Activated effector memory CD4-positive, alpha-beta T cell treated with anti-CD3 and anti-CD28 coated beads, Interleukin-2, amount 50 U/mL, for 16 hours (primary cell): ENCODE data around the gene RALGPS2.
"Not testable (repeated sequence)": the region's sequence is repeated elsewhere in the genome, so short reads cannot be mapped to it uniquely, and the experiment has no call there.

Experiments used
- DNase-seq: peaks from one replicate; pipeline ENCODE4 v3.0.0-alpha.2; 2020

Gene RALGPS2

DNA sequence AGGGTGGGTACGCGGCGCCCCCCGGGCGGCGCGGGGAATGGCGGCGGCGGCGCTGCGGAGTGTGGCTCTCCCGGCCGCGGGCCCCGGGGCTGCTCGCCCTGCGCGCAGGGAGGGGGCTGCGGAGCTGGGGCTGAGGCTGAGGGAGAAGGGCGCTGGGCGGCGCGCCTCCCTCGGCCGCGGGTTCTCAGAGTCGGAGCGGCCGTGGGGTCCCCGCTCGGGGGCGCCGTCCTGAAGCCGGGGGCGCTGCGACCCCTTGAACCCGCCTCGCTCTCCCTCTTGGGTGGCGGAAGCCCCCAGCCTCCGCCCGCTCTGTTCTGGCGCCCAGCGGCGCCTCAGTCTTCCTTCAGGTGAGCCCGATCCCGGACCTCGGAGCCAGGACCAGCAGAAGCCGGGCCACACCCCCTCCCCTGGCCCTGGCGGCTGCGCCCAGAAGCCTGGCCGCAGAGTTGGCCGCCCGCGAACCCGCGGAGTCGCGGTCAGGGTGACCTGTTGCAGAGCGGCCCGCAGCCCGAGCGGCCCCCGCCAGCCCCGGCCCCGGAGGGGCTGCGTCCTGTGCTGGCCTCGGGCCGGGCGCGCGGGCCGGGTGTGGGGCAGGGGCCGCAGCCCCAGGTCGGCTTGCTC is 532 bp downstream of the RALGPS2 start:
- peak; percentile 65 for DNase-seq

DNA sequence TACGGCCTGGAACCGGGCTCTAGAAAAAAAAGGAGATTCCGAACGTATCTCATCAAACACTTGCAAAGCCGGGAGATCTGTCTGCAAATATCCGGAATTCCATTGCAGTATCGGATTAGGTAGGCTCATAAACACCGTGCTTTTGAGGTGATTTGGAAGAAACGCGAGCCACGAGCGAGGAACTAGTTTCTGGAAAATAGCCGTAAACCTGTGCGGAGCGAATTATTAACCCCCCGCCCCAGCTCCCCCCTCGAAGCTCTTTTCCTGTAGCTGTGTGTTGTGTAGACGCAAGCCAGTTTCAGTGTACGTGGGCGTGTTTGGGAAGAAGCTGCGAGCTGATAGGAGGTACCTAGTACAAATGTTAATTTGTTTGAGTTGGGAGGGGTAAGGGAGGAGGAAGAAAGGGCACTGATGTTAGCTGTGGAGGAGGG is 1.1 kb downstream of the RALGPS2 start:
- DNase-seq = peak; percentile 76

DNA sequence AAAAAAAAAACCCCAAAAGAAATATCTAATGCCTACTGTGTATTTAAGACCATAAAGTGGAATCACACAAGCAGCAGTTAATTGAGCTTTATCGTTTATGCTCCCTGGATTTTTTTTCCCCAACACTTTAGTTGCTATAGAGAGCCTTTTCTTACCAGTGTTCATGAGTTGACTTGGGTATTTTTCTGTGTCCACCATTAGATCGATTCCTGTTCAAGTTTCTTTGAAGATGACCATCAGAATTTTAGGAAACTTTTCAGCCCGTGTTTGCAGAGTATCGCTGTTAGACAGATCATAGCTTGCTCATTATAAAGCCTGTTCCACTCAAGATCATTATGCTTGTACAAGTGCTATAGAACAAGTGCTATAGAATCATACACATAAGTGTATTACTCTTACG is 1.5 kb downstream of the RALGPS2 start:
- DNase-seq = no peak

DNA sequence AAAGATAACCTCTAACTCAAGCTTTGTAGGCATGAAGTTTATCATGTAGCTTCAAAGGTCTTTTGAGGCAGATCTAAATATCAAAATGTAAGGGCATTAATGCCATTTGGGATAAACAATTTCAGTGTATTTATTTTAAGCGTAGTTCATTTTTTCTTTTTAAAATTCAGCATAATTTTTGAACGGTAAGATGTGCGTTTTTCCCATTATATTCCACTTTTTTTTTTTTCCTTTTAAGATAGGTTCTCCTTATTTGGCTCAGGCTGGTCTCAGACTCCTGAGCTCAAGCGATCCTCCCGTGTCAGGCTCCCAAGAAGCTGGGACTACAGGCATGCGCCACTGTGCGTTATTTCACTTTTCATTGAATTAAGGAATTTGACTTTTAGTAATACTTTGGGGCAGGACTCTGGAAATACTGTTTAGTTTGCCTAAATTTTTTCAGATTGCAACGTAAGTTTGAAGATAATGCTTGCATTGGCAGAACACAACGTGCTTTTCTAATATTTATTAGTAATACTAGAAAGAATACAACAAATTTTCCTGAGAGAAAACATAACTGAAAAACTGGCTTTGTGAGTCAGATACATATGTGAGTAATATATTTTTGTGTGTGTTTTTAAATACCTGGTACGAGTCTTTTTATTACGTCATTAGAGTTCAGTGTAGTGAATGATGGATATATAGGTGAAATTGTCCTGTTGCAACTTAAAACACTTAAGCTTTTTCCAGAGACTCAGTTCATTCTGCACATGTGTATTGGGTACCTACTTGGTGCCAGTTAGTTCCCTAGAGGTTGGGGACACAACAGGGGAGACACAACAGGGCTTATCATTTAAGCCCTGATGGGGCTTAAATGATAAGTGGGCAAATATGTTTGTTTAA is 2.2 kb downstream of the RALGPS2 start:
- DNase-seq = no peak

DNA sequence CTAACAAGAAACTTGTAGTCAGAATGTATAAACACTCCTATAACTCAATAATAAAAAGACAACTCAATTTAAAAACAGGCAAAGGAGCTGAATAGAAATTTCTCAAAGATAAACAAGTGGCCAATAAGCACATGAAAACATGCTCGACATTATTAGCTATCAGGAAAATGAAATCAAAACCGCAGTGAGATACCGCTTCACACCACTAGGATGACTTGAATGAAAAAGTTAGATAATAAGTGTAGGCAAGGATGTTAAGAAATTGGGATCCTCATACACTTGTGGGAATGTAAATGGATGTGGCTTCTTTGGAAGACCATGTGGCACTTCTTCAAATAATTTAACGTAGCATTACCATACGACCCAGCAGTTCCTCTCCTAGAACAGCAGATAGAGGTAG is 8.9 kb downstream of the RALGPS2 start:
- DNase-seq = no peak

DNA sequence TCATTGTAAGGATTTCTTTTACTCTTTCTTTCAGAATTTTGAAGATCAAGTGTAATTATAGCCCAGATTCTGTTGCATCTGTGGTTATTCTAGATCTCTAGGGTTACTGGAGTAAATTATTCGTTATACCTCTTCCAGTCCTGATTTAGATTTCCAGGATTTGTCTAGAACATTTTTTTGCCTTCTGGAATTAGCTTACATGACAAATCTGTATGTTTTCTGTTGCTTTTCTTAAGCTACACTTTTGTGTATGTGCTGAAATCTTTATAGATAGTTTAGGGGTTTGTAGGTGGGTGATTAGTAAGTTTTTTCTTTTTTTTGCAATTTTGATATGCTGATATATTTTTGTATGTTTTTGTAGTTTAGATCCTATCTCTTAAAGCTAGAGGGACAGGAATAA is 13.7 kb downstream of the RALGPS2 start:
- no peak for DNase-seq

DNA sequence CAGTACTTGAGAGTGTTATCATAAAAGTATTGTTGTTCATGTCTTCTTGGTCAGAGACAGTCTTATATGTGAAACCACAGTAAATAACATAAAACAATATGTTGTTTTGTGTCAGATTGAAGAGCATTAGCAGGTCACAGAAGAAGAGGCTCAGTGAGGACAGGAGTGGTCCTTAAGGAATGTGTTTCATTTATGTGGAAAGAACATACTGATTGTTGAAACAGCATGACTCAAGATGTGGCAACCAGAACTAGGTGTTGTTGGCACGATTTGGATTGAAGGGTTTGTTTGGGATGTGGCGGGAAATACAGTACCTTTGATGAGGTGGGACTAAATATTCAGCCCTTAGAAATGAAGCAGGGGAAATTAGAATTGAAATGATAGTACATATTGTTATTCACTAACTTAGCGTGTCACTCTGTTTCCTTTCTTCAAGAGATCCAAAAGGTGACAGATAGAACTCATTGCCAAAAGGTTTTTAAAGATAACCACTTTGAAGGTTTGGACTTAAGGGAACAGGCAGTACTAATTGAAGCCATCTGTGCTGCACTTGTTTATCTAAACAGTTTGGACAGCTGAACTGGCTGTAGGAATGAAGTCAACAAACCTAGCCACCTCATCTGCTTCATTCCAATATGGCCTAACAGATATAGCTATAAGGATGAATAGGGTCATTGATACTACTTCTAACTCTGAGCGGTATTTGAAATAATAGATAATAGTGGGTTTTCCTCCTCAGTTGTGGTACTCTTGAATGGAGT is 14.4 kb downstream of the RALGPS2 start:
- no peak for DNase-seq

DNA sequence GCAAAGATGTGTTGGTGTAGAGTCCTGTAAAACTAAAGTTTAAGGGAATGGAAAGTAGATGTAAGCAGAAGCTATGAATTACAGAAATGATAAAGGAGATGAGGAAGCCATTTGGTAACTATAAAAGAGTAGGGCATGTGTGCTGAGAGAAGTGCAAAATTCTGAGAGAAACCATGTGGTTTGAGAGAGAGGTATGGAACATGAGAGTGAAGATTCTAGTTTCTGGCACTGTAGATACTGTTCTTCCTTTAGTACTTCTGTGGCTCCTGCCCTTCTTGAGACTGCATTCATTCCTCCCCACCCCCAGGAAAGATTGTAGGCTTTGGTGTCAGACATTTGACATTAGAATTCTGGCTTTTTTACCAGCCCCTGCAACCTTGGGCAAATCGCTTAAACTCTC is 15.4 kb downstream of the RALGPS2 start:
- no peak for DNase-seq

DNA sequence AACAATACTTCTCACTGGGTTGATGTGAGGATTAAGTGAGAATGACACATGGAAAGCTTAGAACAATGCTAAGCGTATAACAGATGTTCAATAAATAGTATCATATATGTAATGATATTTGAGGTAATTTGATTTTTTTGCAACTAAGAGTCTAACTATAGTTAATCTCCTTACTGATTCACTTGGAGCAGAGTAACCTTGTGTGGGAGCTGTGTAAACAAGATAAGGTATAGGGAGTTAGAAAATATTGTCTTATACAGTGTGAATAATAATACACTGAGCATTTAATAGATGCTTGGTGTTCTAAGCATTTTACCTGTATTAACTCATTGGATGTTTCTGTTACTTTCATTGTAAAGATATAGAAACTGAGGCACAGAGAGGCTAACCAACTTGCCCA is 15.9 kb downstream of the RALGPS2 start:
- DNase-seq = no peak

DNA sequence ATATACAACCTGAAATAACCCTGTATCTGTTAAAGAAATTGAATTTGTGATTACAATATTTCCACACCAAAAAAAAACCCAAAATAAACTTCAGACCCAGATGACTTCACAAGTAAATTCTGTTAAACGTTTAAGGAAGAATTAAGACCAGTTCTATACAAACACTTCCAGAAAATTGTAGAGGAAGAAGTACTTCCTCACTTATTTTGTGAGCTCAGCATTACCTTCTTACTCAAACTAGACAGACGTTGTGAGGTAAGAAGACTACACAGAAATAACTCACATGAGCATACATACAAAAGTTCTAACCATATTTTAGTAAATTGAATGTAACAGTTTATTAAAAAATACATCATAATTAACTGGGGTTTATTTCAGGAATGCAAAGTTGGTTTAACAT is 18.8 kb downstream of the RALGPS2 start:
- DNase-seq = no peak

DNA sequence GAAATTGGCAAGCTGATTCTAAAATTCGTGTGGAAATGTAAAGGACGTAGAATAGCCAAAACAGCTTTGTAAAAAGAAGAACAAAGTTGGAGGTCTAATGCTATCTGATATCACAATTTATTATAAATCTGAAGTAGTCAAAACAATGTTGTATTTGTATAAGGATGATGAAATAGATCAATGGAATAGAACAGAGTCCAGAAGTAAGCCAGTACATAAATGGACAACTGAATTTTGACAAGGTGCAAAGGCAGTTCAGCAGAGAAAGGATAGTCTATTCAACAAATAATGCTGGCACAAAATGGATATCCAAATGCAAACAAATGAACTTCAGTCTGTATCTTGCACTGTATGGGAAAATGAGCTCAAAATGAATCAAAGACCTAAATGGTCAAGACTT is 20.2 kb downstream of the RALGPS2 start:
- no peak for DNase-seq

DNA sequence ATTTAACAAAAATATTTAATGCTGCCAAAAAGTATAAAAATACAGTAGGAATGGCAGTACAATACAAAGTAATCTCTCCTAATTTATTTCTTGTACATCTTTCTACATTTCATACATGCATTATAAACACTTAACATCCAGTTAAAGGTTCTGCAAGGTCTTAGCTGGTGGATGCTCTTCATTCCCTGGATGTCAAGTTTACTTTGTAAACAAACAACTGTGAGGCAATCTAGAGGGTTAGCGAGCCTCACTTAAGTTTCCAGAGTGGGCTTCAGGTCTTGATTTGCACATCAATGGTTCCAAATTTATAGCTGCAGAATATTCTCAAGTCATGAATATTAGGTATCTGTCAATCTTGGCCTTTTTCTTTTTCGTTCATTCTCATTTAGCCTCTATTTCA is 21.3 kb downstream of the RALGPS2 start:
- no peak for DNase-seq

DNA sequence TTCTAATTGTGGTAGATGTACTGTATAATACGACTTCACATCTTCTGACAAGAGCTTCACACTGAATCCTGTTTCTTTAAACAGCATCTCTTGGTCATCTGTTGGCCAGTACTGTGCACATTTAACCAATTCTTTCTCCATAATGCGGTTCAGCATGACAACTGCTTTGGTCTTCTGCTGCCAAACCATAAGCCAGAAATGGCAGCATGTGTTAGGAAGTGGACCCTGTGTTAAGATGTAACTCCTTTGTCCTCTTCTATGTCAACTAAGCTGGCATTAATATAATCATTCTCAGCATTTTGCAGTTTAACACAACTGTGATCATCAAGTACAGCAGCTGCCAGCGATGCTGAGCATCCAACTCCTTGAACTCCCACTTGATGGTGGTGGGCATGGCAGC is 22.3 kb downstream of the RALGPS2 start:
- not testable (repeated sequence) for DNase-seq

DNA sequence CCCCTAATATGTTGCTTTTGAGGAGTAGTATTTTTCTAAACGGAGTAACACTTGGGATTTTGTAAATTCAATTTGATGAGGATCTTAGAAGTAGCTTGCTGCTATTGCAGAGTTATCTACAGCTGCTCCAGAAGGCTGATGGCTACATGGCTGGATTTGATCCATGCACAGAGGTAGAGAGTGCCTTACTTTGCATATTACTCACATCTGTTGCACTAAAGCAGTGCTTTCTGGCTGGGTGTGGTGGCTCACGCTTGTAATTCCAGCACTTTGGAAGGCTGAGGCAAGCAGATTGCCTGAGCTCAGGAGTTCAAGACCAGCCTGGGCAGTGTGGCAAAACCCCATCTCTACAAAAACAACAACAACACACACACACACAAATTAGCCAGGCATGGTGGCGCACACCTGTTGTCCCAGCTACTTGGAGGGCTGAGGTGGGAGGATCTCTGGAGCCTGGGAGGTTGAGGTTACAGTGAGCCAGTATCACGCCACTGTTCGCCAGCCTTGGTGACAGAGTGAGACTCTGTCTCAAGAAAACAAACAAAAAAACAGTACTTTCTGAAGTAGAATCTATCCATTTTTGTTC is 24.6 kb downstream of the RALGPS2 start:
- no peak for DNase-seq

DNA sequence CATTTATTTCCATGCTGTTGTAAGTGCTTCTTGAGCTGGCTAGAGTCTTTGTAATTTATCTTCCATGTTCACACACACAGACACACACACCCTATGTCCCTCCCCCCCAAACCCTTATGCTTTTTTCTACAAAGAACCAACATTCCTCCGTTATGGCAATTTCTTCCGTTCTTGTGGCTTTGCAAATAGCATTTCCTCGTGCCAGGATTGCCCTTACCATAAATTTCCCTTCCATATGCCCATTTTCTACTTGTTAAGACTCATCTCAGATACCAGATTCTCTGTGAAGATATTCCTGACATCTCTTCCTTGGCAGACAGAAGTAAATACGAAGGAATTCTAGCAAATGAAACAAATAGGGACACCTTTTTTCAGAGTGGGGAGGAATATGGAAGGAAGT is 26.0 kb downstream of the RALGPS2 start:
- DNase-seq = no peak

DNA sequence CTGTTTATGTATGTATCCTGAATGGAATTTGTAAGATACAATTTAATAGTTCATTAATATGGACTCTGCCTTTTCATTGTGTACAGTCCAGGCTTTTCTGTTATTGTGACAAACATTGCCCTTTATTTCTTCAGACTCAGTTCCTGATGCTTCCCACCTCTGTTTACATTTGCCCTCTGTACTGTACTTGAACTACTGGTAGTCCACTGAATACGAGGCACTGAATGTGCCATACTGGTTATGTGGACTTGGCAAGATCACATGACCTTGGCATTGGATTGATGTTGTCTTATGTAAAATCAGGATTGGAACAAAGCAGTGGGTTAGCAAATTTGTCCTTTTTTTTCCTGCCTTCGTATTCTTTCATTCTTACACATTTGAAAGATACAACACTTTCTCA is 27.8 kb downstream of the RALGPS2 start:
- DNase-seq = no peak

DNA sequence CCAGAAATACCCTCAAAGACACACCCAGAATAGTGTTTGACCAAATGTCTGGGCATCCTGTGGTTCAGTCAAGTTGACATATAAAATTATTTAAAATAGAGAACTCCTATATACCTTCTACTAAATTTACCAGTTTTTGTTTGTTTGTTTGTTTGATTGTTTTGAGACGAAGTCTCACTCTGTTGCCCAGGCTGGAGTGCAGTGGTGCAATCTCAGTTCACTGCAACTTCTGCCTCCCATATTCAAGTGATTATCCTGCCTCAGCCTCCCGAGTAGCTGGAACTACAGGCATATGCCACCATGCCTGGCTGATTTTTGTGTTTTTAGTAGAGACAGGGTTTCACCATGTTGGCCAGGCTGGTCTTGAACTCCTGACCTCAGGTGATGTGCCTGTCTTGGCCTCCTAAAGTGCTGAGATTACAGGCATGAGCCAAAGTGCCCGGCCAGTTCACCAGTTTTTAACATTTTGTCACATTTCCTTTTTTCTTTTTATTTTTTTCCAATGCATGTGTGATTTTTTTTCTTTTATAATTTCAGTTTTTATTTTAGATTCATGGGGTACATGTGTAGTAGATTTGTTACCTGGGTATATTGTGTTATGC is 29.7 kb downstream of the RALGPS2 start:
- not testable (repeated sequence) for DNase-seq

DNA sequence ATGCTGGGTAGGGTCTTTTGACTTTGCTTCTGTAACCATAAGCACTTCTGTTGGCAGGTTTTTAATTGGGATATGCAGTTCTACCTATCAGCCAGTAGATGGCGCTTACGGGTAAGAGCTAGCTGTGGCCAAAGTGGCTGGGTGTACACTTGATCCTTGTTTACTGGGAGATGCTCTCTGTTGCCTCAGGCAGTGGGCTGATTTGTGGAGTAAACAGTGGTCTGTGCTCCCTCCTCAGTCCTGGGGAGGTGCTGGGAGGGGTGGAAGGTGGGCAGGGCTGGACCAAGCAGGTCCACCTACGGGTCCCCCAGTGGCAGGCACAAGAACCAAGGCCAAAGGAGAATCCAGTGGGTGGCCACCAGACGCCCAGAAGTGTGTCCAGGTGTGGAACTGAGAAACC is 43.4 kb downstream of the RALGPS2 start:
- DNase-seq = no peak

DNA sequence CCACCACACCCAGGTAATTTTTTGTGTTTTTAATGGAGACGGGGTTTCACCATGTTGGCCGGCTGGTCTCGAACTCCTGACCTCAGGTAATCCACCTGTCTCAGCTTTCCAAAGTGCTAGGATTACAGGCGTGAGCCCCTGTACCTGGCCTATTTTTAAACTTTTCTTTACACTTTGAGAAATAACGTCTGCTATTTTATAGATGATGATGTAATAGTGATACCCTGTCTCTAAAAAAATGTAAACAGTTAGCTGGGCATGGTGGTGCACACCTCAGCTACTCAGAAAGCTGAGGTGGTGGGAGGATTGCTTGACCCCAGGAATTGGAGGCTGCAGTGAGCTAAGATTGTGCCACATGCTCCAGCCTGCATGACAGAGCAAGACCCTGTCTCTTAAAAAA is 47.9 kb downstream of the RALGPS2 start:
- no peak for DNase-seq

DNA sequence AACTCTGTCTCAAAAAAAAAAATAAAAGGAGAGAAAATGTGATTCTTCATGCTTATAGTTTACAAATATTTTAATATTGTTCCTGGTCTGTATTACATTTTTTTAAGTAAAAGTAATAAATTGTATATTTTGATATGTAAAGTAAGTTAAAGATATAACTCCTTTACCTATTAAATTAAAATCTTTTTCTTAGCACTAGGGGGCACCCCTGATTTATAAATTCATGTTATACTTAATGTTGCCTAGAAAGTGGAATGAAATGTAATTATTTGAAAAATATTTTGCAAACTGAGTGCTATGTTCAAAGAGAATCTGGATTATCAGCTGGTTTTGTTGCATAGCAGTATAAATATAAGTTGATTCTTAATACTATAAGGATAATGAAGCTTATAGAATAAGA is 49.2 kb downstream of the RALGPS2 start:
- DNase-seq = no peak

DNA sequence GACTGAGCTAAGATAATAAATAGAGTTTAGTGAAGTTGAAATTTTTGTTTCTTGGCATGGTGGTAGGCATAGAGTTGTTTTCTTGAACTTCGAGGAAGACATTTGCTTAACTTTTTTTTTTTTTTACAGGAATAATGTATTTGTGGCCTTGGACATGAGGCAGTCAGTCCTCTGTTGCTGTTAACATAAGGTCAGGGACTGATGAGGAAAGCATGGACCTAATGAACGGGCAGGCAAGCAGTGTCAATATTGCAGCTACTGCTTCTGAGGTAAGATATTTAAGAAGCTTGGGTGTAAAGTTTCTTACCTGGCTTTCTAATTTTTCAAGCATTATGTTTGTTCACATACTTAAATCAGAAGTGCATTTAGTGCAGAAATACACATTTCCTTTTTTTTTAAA is 51.5 kb downstream of the RALGPS2 start:
- DNase-seq = no peak

DNA sequence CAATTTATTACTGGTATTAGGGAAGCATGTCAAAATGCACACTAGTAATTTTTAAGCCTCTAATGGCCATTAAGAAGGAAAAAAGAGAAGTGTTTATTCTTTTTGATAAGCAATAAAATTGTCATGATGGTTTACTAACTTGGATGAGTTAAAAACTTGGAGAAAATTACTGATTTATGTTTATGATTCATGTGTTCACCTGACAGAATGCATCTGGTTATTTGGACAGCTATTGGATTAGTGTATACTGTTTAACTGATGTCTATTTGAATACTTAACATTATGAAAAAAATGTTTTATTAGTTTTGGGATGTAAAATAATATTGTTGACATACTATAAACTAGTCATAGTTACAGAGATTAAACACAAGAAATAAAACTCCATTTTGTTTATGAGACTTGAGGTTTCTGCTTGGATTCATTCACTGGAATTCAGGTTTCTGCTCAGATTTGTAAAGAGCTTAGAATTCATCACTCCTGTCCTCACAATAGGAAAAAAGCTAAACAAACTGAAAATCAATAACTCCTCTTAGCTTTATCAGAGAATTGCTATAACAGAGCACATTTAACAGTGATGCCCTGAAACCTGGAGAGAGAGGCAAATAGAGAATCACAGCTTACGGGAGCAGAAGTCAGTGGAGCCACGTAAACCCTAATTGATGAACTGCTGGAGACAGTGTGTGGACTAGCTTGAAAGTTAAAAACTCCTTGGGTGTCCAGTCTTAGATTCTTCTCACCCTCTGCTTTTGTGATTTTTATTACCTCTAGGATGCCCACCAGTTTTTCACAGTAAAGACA is 56.7 kb downstream of the RALGPS2 start:
- no peak for DNase-seq
